Nephron progenitor cell (in vitro differentiated cells): ENCODE measurements around the gene FAM83D.

Experiments
- DNase-seq: peaks from one replicate; pipeline ENCODE4 v3.0.0; 2021
- H3K27ac Mint-ChIP-seq: 2 replicates; pipeline ENCODE4 v1.8.0; 2021; ENCODE audit warnings: mild to moderate bottlenecking, moderate library complexity, mixed read lengths
- H3K27me3 Mint-ChIP-seq: 2 replicates; pipeline ENCODE4 v1.8.0; 2021; ENCODE audit warnings: mild to moderate bottlenecking, low read depth, mixed read lengths; ENCODE audit not compliant: poor library complexity
- H3K36me3 Mint-ChIP-seq: 2 replicates; pipeline ENCODE4 v1.8.0; 2021; ENCODE audit warnings: low read depth, mixed read lengths
- H3K4me1 Mint-ChIP-seq: 2 replicates; pipeline ENCODE4 v1.8.0; 2021; ENCODE audit warnings: mixed read lengths
- H3K4me3 Mint-ChIP-seq: 2 replicates; pipeline ENCODE4 v1.8.0; 2021; ENCODE audit warnings: mild to moderate bottlenecking, moderate library complexity, mixed read lengths
- H3K9me3 Mint-ChIP-seq: 2 replicates; pipeline ENCODE4 v1.8.0; 2021; ENCODE audit warnings: mild to moderate bottlenecking, moderate library complexity, mixed read lengths
- CTCF ChIP-seq: fragments of 200-600 bp; sonication (generic); IDR thresholded peaks from 2 replicates; pipeline ENCODE4 v1.5.0; 2021; ENCODE audit warnings: antibody characterized with exemption

The FAM83D gene

DNA sequence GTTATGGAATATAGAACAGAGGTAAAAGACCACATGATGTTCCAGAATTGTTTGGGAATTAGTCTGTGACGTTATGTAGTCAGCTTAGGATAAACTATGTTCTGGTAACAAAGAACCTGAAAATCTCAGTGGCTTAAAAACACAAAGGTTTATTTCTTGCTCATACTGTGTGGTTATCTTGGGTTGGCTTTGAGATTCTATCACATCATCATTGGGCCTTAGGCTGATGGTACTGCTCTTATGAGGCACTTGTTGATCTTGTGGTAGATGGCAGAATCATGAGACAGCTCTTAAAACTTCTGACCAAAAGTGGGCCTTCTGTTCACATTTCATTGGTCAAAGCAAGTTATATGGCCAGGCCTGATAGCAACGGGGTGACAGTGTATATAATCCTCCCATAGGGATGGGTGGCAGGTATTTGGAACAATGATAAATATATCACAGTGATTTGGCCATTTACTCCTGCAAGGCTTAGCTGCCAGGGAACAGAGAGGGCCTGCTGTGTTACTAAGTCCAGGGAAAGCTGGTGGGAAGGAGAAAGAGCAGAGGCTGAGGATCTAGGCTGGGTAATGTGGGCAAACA lies 49.4 kb downstream of the FAM83D start:
- DNase-seq, result no peak
- Mint-ChIP-seq H3K27ac (no peak overlapping the region), H3K4me3 (no peak overlapping the region), H3K9me3 (no peaks in the 10 kb centered on the region), H3K4me1 (no peaks in the 10 kb centered on the region), H3K36me3 (peaks cover 18% of the 10 kb centered on the region), H3K27me3 (no peaks in the 10 kb centered on the region)
- TF ChIP-seq CTCF, result no peak

DNA sequence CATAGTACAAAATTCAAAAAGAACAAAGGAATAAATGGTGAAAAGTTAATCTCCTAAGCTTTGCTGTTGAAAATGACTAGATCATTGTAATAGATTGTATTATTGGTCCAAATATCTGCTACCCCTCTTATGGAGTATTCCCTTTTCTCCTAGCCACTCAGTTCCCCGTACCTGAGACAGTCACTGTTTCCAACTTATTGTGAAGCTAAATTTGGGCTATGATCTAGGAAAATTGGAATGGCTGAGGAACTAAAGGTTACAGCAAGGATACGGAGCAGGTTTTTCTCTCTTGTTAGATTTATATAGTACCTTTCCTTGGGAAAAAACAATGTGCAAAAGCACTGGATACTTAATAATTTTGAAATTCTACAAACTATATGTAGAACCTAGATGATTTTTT lies 53.2 kb downstream of the FAM83D start:
- no peak for TF ChIP-seq CTCF
- H3K4me3 Mint-ChIP-seq, result no peak overlapping the region
- no peaks in the 10 kb centered on the region for H3K4me1 Mint-ChIP-seq
- no peaks in the 10 kb centered on the region for H3K27me3 Mint-ChIP-seq
- peaks cover 7% of the 10 kb centered on the region for H3K36me3 Mint-ChIP-seq
- no peak for DNase-seq
- H3K27ac Mint-ChIP-seq, result no peak overlapping the region
- H3K9me3 Mint-ChIP-seq, result no peaks in the 10 kb centered on the region

DNA sequence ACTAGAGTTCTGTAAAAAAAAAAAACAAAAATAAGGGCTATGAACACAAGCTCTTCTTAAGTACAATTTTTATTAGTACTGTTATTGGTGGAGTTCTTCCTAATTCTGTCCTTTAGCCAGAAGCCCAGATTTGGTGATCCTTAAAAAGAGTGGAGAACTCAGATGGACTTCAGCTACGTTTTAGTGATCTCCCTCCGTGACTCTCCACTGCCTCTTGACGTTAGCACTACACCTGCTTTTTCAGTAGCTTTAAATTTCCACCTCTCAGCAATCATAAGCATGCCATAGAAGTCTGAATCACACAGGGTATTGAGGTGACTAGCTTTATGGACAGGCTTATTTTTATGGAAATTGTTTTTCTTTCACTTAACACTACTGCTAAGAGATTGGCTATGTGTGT lies 53.6 kb downstream of the FAM83D start:
- no peak for DNase-seq
- Mint-ChIP-seq H3K27me3 (no peaks in the 10 kb centered on the region), H3K4me1 (no peaks in the 10 kb centered on the region), H3K9me3 (no peaks in the 10 kb centered on the region), H3K27ac (no peak overlapping the region), H3K4me3 (no peak overlapping the region), H3K36me3 (peaks cover 4% of the 10 kb centered on the region)
- TF ChIP-seq CTCF, result no peak

GRCh38 chr20:38982291-38982690 lies 56.1 kb downstream of the FAM83D start:
- Mint-ChIP-seq H3K27ac (no peak overlapping the region), H3K4me3 (no peak overlapping the region), H3K9me3 (no peaks in the 10 kb centered on the region), H3K36me3 (peaks cover 9% of the 10 kb centered on the region), H3K27me3 (no peaks in the 10 kb centered on the region), H3K4me1 (no peaks in the 10 kb centered on the region)
- no peak for TF ChIP-seq CTCF
- DNase-seq, result no peak

DNA sequence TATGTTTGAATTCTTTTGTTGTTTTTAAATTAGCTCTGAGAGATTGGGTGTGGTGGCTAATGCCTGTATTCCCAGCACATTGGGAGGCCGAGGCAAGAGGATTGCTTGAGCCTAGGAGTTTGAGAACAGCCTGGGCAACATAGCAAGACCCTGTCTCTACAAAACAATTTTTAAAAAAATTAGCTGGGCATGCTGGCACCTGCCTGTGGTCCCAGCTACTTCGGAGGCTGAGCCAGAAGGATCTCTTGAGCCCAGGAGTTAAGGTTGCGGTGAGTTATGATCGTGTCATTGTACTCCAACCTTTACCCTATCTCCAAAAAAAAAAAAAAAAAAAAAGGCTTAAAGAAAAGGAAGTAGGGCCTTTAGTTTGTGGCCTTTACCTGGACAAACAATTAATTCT lies 58.8 kb downstream of the FAM83D start:
- H3K4me1 Mint-ChIP-seq, result no peaks in the 10 kb centered on the region
- H3K27ac Mint-ChIP-seq, result no peak overlapping the region
- H3K9me3 Mint-ChIP-seq, result no peaks in the 10 kb centered on the region
- TF ChIP-seq CTCF, result no peak
- no peak overlapping the region for H3K4me3 Mint-ChIP-seq
- no peaks in the 10 kb centered on the region for H3K27me3 Mint-ChIP-seq
- no peak for DNase-seq
- H3K36me3 Mint-ChIP-seq, result peaks cover 35% of the 10 kb centered on the region

DNA sequence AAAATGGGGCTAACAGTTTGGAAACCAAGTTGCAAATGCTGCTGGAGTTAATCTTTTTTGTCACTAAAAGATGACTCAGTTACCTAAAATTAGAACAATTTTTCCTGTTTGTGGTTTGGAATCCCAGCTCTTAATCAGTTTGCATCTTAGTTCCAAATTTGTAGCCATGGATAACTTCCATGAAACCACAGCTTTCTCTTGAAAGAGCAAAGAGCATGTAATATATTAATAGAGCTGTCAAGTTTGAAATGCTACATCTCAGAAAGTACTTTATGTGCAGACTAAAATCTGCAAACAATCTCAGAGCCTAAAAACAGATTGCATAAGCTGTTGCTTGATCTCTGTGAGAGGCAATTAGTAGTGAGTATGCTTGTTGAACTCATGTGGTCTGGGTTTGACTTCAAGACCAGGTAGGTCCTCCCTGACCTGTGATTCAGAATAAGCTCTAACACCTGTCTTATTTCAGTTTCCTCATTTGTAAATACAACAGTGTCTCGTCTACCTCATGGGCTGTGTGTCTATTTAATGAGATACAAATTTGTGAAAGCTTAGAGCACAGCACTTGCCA lies 59.5 kb downstream of the FAM83D start:
- no peaks in the 10 kb centered on the region for H3K9me3 Mint-ChIP-seq
- DNase-seq, result no peak
- H3K4me3 Mint-ChIP-seq, result no peak overlapping the region
- H3K36me3 Mint-ChIP-seq, result peaks cover 38% of the 10 kb centered on the region
- TF ChIP-seq CTCF, result no peak
- no peaks in the 10 kb centered on the region for H3K4me1 Mint-ChIP-seq
- H3K27ac Mint-ChIP-seq, result no peak overlapping the region
- no peaks in the 10 kb centered on the region for H3K27me3 Mint-ChIP-seq
